IMR-90 (cell line): ENCODE data around the gene MYO1D. TPM values are rescaled to one million over a fixed set of nuclear protein-coding genes. Genes with fewer than 3 reads are reported as not detected.

Source experiments
- ATAC-seq: fragments of 200-7000 bp; cut with Tn5 transposase; 2 replicates; pipeline ENCODE4 v1.9.1; 2020; ENCODE audit warnings: low read depth, mild to moderate bottlenecking, moderate library complexity
- BruUV-seq: library from RNA; stranded (reverse); fragments of 400-500 nt; replicated peaks from 2 replicates; lab custom pipeline; 2021; lab: Mats Ljungman, UMichigan
- CTCF ChIA-PET: fragments of 300-600 bp; formaldehyde crosslinking; extraction: SDS; loops from one replicate; lab custom pipeline; 2021; ENCODE audit warnings: antibody characterized with exemption; lab: Yijun Ruan, JAX
- POLR2A ChIA-PET: fragments of 300-600 bp; sonication (Branson Sonifier 250); formaldehyde crosslinking; loops from one replicate; lab custom pipeline; 2022; ENCODE audit warnings: antibody characterized with exemption; ENCODE audit not compliant: unreplicated experiment; lab: Charles Lee
- DNase-seq: peaks from one replicate; pipeline ENCODE4 v3.0.0; 2013
- H2AFZ ChIP-seq: replicated peaks from 2 replicates; pipeline ENCODE3; 2013; ENCODE audit warnings: low read length, mild to moderate bottlenecking; ENCODE audit not compliant: poor library complexity
- H2AK5ac ChIP-seq: 2 replicates; pipeline ENCODE4 v1.6.1; 2013; ENCODE audit warnings: low read depth, low read length, inconsistent platforms
- H2AK9ac ChIP-seq: replicated peaks from 2 replicates; pipeline ENCODE3; 2013; ENCODE audit warnings: mild to moderate bottlenecking, low read depth, low read length, moderate library complexity; ENCODE audit not compliant: poor library complexity
- H2BK120ac ChIP-seq: 2 replicates; pipeline ENCODE4 v1.6.1; 2013; ENCODE audit warnings: low read depth, low read length, inconsistent platforms
- H2BK15ac ChIP-seq: 3 replicates; pipeline ENCODE4 v1.6.1; 2013; ENCODE audit warnings: low read depth, low read length, inconsistent platforms
- H2BK20ac ChIP-seq: 2 replicates; pipeline ENCODE4 v1.6.1; 2013; ENCODE audit warnings: low read depth, mild to moderate bottlenecking, inconsistent platforms, low read length, moderate library complexity
- H2BK5ac ChIP-seq: 2 replicates; pipeline ENCODE4 v1.6.1; 2013; ENCODE audit warnings: mild to moderate bottlenecking, low read depth, low read length, inconsistent platforms; ENCODE audit not compliant: poor library complexity, severe bottlenecking
- H3K14ac ChIP-seq: replicated peaks from 2 replicates; pipeline ENCODE4 v1.6.1; 2013; ENCODE audit warnings: low read depth, low read length, inconsistent platforms
- H3K18ac ChIP-seq: 2 replicates; pipeline ENCODE4 v1.6.1; 2013; ENCODE audit warnings: low read depth, low read length, control low read depth
- H3K23ac ChIP-seq: 2 replicates; pipeline ENCODE4 v1.6.1; 2013; ENCODE audit warnings: low read depth, low read length, inconsistent platforms
- H3K27ac ChIP-seq: 2 replicates; pipeline ENCODE4 v1.5.1; 2013; ENCODE audit warnings: mild to moderate bottlenecking, control low read depth, low read length; ENCODE audit not compliant: insufficient read depth
- H3K27me3 ChIP-seq: 2 replicates; pipeline ENCODE4 v1.6.1; 2013; ENCODE audit warnings: low read length; ENCODE audit not compliant: control insufficient read depth, insufficient read depth
- H3K36me3 ChIP-seq: 2 replicates; pipeline ENCODE4 v1.6.1; 2013; ENCODE audit warnings: low read length, mixed read lengths; ENCODE audit not compliant: control insufficient read depth, insufficient read depth
- H3K4ac ChIP-seq: 2 replicates; pipeline ENCODE4 v1.6.1; 2013; ENCODE audit warnings: low read depth, low read length, inconsistent platforms
- H3K4me1 ChIP-seq: 2 replicates; pipeline ENCODE4 v1.6.1; 2013; ENCODE audit warnings: low read length, mixed read lengths; ENCODE audit not compliant: control insufficient read depth, insufficient read depth
- H3K4me2 ChIP-seq: 2 replicates; pipeline ENCODE4 v1.6.1; 2013; ENCODE audit warnings: low read depth, mild to moderate bottlenecking, control low read depth, low read length, moderate library complexity
- H3K4me3 ChIP-seq: 2 replicates; pipeline ENCODE4 v1.5.1; 2013; ENCODE audit warnings: low read depth, mild to moderate bottlenecking, control low read depth, low read length, moderate library complexity; ENCODE audit not compliant: insufficient read depth
- H3K56ac ChIP-seq: 2 replicates; pipeline ENCODE4 v1.6.1; 2013; ENCODE audit warnings: low read length, inconsistent platforms; ENCODE audit not compliant: insufficient read depth; ENCODE audit errors: extremely low read depth
- H3K79me1 ChIP-seq, 2 experiments: 2 replicates each; pipeline ENCODE4 v1.6.1; 2013; ENCODE audit warnings: low read length in 2 of 2, inconsistent platforms in 1 of 2, low read depth in 1 of 2
- H3K9ac ChIP-seq: 2 replicates; pipeline ENCODE4 v1.6.1; 2013; ENCODE audit warnings: low read depth, low read length, control low read depth
- H3K9me1 ChIP-seq: 2 replicates; pipeline ENCODE4 v1.6.1; 2013; ENCODE audit warnings: low read length, inconsistent platforms; ENCODE audit not compliant: insufficient read depth
- H3K9me3 ChIP-seq: 2 replicates; pipeline ENCODE4 v1.6.1; 2013; ENCODE audit warnings: low read length; ENCODE audit not compliant: control insufficient read depth, insufficient read depth
- H4K20me1 ChIP-seq: 2 replicates; pipeline ENCODE4 v1.6.1; 2013; ENCODE audit warnings: low read length, inconsistent platforms; ENCODE audit not compliant: insufficient read depth
- H4K5ac ChIP-seq: 2 replicates; pipeline ENCODE4 v1.6.1; 2013; ENCODE audit warnings: mild to moderate bottlenecking, low read depth, low read length, control low read depth
- H4K8ac ChIP-seq, 2 experiments: 2 replicates each; pipeline ENCODE4 v1.6.1; 2013; ENCODE audit warnings: low read depth in 2 of 2, low read length in 2 of 2, control low read depth in 1 of 2, inconsistent platforms in 1 of 2
- H4K91ac ChIP-seq: 2 replicates; pipeline ENCODE4 v1.6.1; 2013; ENCODE audit warnings: low read depth, low read length, inconsistent platforms; ENCODE audit not compliant: insufficient read depth
- FOS ChIP-seq: fragments of 150-350 bp; IDR thresholded peaks from 2 replicates; pipeline ENCODE4 v1.6.1; 2016; ENCODE audit warnings: low read depth, low read length
- MAZ ChIP-seq: IDR thresholded peaks from 2 replicates; pipeline ENCODE4 v1.6.1; 2012; ENCODE audit warnings: low read depth, mild to moderate bottlenecking, low read length, improper control_type of control experiment, moderate library complexity, borderline replicate concordance
- RAD21 ChIP-seq: IDR thresholded peaks from 2 replicates; pipeline ENCODE4 v1.6.1; 2012; ENCODE audit warnings: low read length, improper control_type of control experiment
- RCOR1 ChIP-seq: IDR thresholded peaks from 2 replicates; pipeline ENCODE4 v1.6.1; 2012; ENCODE audit warnings: mild to moderate bottlenecking, low read length, improper control_type of control experiment; ENCODE audit not compliant: insufficient replicate concordance
- RFX5 ChIP-seq: IDR thresholded peaks from 2 replicates; pipeline ENCODE4 v1.8.0; 2012; ENCODE audit warnings: low read depth, mild to moderate bottlenecking, low read length, moderate library complexity
- SMC3 ChIP-seq: fragments of 150-350 bp; IDR thresholded peaks from 2 replicates; pipeline ENCODE4 v1.6.1; 2016; ENCODE audit warnings: low read depth, mild to moderate bottlenecking, antibody characterized with exemption, low read length, moderate library complexity
- WGBS, 2 experiments: methylation state at CpG; one replicate each; pipeline versions ENCODE4 v1.1.5 to v1.1.7; 2013; ENCODE audit warnings: missing lambda C conversion rate in 2 of 2; ENCODE audit not compliant: insufficient read length in 1 of 2; ENCODE audit errors: extremely low coverage in 2 of 2; 5-methylcytosine and 5-hydroxymethylcytosine counted together
- dilution Hi-C: fragments of 300-500 bp; cut with HindIII; formaldehyde crosslinking; loops from one replicate; pipeline ENCODE4 v1.14.3; 2018; ENCODE audit warnings: low sequenced_read_pairs; ENCODE audit not compliant: unreplicated experiment
- in situ Hi-C: fragments of 300-500 bp; cut with MboI; formaldehyde crosslinking; loops from 3 replicates; pipeline ENCODE4 v1.14.3; 2019; ENCODE audit warnings: low sequenced_read_pairs, inconsistent platforms, mixed read lengths
- intact Hi-C: fragments of 100-400 bp; cut with micrococcal nuclease; formaldehyde crosslinking; loops from 2 replicates; pipeline ENCODE4 v1.10.0; 2022
- polyA plus RNA-seq, 3 experiments: library from polyadenylated mRNA; depleted of rRNA; stranded (reverse); fragments of >200 nt; gene quantifications; 2 replicates each; pipeline ENCODE4 v1.2.3, GENCODE V29; 2012; ENCODE audit warnings: low replicate concordance in 1 of 3
- total RNA-seq: library from RNA; depleted of rRNA; stranded (reverse); fragments of >200 nt; gene quantifications from 2 replicates; pipeline ENCODE4 v1.2.3, GENCODE V29; 2012
- TF ChIP-seq, protein P1 (sequence below): fragments of 150-350 bp; IDR thresholded peaks from 2 replicates; pipeline ENCODE4 v1.6.1; 2016; ENCODE audit warnings: low read depth, mild to moderate bottlenecking, low read length, moderate library complexity, borderline replicate concordance

MYO1D gene
- total and polyA plus RNA-seq, 2 of the 4 experiments (the other 2 are of a cell fraction) = 0.63 to 0.90 TPM

DNA sequence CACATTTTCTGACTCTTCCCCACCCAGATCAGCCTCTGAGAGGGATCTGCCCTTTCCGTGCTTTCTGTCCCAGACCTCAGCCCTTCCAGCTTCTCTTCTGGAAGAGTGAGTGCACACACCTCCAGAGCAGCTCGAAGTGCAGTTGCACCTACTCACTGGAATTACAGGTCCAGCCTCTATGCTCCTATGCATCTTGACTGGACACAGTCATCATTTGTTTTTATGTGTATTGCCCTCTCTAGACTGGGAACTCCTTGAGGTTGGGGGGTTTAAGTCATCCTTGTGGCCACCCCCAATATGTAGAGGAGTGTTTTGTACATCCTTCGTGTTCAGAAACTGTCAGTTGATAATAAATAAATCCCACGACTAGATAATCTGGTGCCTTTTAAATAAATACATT, 308.2 kb downstream of the MYO1D start:
- H3K79me1 ChIP-seq = no peaks in the 10 kb centered on the region
- intact Hi-C loops (no loop called here), in situ Hi-C loops (no loop called here), dilution Hi-C loops (no loop called here)
- H4K5ac ChIP-seq = no peak overlapping the region
- no peak overlapping the region for H3K4me2 ChIP-seq
- ChIA-PET POLR2A (no interaction called here), CTCF (interaction anchor here (0.5 to 0.6 kb wide), 2 partner anchors 9 to 23 kb away, joined by 3 to 6 read pairs; no protein-coding TSS in a partner anchor)
- no peak overlapping the region for H3K27ac ChIP-seq
- 71% methylated on average over 1 of the region's 4 CpGs; no CpG with 5 or more reads in 1 of the 2 experiments for WGBS, 2 experiments
- no peaks in the 10 kb centered on the region for H3K9me1 ChIP-seq
- H2BK15ac ChIP-seq = no peak overlapping the region
- no TSS peak for BruUV-seq
- TF ChIP-seq RFX5 (no peak), RAD21 (no peak), MAZ (no peak), RCOR1 (no peak), SMC3 (no peak), FOS (no peak)
- TF ChIP-seq, protein P1, sequence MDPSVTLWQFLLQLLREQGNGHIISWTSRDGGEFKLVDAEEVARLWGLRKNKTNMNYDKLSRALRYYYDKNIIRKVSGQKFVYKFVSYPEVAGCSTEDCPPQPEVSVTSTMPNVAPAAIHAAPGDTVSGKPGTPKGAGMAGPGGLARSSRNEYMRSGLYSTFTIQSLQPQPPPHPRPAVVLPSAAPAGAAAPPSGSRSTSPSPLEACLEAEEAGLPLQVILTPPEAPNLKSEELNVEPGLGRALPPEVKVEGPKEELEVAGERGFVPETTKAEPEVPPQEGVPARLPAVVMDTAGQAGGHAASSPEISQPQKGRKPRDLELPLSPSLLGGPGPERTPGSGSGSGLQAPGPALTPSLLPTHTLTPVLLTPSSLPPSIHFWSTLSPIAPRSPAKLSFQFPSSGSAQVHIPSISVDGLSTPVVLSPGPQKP = no peak
- H4K91ac ChIP-seq = no peak overlapping the region
- no peak overlapping the region for H2BK5ac ChIP-seq
- H3K4ac ChIP-seq = no peak overlapping the region
- no peak overlapping the region for H2AFZ ChIP-seq
- no peak overlapping the region for H3K23ac ChIP-seq
- H3K14ac ChIP-seq = no peak overlapping the region
- no peaks in the 10 kb centered on the region for H4K20me1 ChIP-seq
- H3K56ac ChIP-seq = no peak overlapping the region
- no peak overlapping the region for H3K18ac ChIP-seq
- H2AK5ac ChIP-seq = no peak overlapping the region
- H2BK20ac ChIP-seq = no peak overlapping the region
- no peak overlapping the region for H2AK9ac ChIP-seq
- H3K36me3 ChIP-seq = no peaks in the 10 kb centered on the region
- DNase-seq = no peak
- no peaks in the 10 kb centered on the region for H3K9me3 ChIP-seq
- H2BK120ac ChIP-seq = no peak overlapping the region
- no peak overlapping the region for H3K4me3 ChIP-seq
- no peaks in the 10 kb centered on the region for H3K4me1 ChIP-seq
- H3K27me3 ChIP-seq = peaks cover 7% of the 10 kb centered on the region
- no peak overlapping the region for H4K8ac ChIP-seq
- no peak overlapping the region for H3K9ac ChIP-seq
- ATAC-seq = no peak
